Neural progenitor cell (in vitro differentiated cells): ENCODE results near the gene ASIC3.

Experiments used
- EZH2 ChIP-seq: fragments of 200-600 bp; sonication (generic); IDR thresholded peaks from 2 replicates; pipeline ENCODE4 v1.6.1; 2017; ENCODE audit warnings: antibody characterized with exemption, mild to moderate bottlenecking, moderate library complexity
- TF ChIP-seq, protein P1 (sequence below): fragments of 200-600 bp; sonication (generic); IDR thresholded peaks from 2 replicates; pipeline ENCODE4 v1.5.1; 2017; ENCODE audit warnings: antibody characterized with exemption, mild to moderate bottlenecking

DNA sequence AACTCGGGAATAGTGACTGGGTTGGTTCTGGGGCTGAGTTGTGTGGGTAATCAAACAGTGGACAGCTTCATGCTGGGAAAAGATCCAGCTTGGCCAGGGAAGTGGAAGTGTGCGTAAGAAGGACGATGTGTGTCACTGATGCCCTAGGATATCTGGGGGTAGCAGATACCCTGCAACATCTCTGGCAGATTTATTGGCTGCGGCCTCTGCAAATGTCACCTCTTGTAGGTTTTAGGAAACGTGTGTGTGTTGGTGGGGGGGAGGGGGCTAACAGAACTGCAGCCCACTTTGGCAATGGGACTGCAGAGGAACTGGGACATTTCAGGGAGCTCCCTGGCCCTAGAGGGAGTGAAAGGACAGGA, 37.0 kb downstream of the ASIC3 start:
- TF ChIP-seq, protein P1, sequence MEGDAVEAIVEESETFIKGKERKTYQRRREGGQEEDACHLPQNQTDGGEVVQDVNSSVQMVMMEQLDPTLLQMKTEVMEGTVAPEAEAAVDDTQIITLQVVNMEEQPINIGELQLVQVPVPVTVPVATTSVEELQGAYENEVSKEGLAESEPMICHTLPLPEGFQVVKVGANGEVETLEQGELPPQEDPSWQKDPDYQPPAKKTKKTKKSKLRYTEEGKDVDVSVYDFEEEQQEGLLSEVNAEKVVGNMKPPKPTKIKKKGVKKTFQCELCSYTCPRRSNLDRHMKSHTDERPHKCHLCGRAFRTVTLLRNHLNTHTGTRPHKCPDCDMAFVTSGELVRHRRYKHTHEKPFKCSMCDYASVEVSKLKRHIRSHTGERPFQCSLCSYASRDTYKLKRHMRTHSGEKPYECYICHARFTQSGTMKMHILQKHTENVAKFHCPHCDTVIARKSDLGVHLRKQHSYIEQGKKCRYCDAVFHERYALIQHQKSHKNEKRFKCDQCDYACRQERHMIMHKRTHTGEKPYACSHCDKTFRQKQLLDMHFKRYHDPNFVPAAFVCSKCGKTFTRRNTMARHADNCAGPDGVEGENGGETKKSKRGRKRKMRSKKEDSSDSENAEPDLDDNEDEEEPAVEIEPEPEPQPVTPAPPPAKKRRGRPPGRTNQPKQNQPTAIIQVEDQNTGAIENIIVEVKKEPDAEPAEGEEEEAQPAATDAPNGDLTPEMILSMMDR = no peak
- no peak for TF ChIP-seq EZH2
